Measurements from ENCODE around the gene ATL3. TPM values are rescaled to one million over a fixed set of nuclear protein-coding genes. Genes with fewer than 3 reads are reported as not detected.
A peak's percentile ranks its signal among the peaks of the same experiment; 100 is the strongest.
"Not testable (repeated sequence)": the region's sequence is repeated elsewhere in the genome, so short reads cannot be mapped to it uniquely, and the experiment has no call there.

ATL3 gene
- total RNA-seq, 1 experiment from 2014 or later: 51.0 TPM

DNA sequence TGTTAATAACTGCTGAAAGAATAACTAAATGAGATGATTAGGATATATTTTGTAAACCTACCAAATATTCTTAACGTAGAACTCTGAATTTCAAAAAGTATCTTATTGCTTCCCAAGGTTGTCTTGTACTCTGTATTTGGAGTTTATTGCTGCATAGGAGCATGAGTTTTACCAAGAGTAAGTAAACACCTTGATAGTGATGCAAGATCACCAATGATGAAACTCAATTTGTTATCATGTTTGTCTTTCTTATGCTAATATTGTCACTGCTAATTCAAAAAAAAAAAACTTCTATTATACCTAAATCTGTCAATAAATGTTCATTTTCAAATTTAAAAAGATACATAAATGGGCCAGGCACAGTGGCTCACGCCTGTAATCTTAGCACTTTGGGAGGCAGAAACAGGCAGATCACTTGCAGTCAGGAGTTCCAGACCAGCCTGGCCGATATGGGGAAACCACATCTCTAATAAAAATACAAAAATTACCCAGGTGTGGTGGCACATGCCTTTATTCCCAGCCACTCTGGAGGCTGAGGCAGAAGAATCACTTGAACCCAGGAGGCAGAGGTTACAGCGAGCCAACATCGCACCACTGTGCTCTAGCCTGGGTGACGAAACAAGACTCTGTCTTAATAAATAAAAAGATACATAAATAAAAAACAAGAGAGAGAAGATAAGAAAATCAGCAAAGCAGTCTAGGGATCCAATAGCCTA is 84.6 kb downstream of the ATL3 start:
- CTCF ChIA-PET: no interaction called here
- POLR2A ChIA-PET (ENCODE audit: unreplicated experiment): no interaction called here

DNA sequence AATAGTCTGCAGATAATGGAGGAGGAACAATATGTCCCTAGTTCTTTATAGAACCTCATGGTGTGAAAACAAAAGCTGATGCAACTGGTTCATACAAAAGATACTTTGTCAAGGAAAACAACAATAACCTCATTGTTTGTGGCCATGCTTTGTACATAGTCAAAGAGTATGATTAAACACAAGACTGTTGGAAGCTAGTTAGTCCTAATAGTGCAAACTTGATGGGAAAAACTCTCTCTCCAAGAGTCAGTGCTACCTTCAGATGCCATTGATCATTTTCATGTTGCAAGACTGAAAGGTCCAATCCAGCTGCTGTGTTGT is 87.9 kb downstream of the ATL3 start:
- Histone ChIP-seq H3K27me3 (ENCODE audit: low read length) (no peaks in the 10 kb centered on the region), H3F3A (ENCODE audit: low read length, unreplicated experiment) (no peaks in the 10 kb centered on the region), H3K4me1 (ENCODE audit: insufficient read depth, low read length) (no peaks in the 10 kb centered on the region), H2AFZ (ENCODE audit: low read length) (no peak overlapping the region), H3K9me3 (ENCODE audit: low read length) (0 out of 2 replicates have a peak, but pooled peaks cover 3% of the 10 kb centered on the region), H4K20me1 (ENCODE audit: low read length) (no peaks in the 10 kb centered on the region), H3K36me3 (ENCODE audit: low read depth, low read length) (peaks cover 30% of the 10 kb centered on the region), H3K4me2 (ENCODE audit: low read length) (no peak overlapping the region), H3K9ac (ENCODE audit: low read length) (no peak overlapping the region), H3K27ac (ENCODE audit: low read length) (no peak overlapping the region), H3K79me2 (ENCODE audit: low read length) (no peaks in the 10 kb centered on the region), H3K4me3 (ENCODE audit: low read length) (no peak overlapping the region), H3K9me2 (replicated peaks; ENCODE audit: low read length) (no peaks in the 10 kb centered on the region)
- no TSS peak for BruUV-seq (replicated peaks)
- ChIA-PET POLR2A (ENCODE audit: unreplicated experiment) (no interaction called here), CTCF (interaction anchor here (0.6 kb wide), 1 partner anchor 11 kb away, joined by 3 read pairs; no protein-coding TSS in a partner anchor)
- intact Hi-C loops (cut with micrococcal nuclease): no loop called here
- no peak for DNase-seq
- TF ChIP-seq EZH2phosphoT487 (IDR thresholded peaks at IDR 0.05; ENCODE audit: borderline replicate concordance, low read length) (no peak), EZH2 (IDR thresholded peaks at IDR 0.05; ENCODE audit: low read length, unreplicated experiment) (no peak)
- TF ChIP-seq, protein P1, sequence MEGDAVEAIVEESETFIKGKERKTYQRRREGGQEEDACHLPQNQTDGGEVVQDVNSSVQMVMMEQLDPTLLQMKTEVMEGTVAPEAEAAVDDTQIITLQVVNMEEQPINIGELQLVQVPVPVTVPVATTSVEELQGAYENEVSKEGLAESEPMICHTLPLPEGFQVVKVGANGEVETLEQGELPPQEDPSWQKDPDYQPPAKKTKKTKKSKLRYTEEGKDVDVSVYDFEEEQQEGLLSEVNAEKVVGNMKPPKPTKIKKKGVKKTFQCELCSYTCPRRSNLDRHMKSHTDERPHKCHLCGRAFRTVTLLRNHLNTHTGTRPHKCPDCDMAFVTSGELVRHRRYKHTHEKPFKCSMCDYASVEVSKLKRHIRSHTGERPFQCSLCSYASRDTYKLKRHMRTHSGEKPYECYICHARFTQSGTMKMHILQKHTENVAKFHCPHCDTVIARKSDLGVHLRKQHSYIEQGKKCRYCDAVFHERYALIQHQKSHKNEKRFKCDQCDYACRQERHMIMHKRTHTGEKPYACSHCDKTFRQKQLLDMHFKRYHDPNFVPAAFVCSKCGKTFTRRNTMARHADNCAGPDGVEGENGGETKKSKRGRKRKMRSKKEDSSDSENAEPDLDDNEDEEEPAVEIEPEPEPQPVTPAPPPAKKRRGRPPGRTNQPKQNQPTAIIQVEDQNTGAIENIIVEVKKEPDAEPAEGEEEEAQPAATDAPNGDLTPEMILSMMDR (conservative IDR thresholded peaks at IDR 0.05; ENCODE audit: low read depth, low read length): no peak
- ATAC-seq: 0 out of 2 replicates have a peak, but pooled peaks have one; percentile 27

More for the DNA sequence above, 84.6 kb downstream of the ATL3 start:
- no peak overlapping the region for H3K9ac ChIP-seq (ENCODE audit: low read length)
- no peaks in the 10 kb centered on the region for H3K4me1 ChIP-seq (ENCODE audit: insufficient read depth, low read length)
- H3K27me3 ChIP-seq (ENCODE audit: low read length): no peaks in the 10 kb centered on the region
- H3K79me2 ChIP-seq (ENCODE audit: low read length): no peaks in the 10 kb centered on the region
- DNase-seq: no peak
- H3K9me3 ChIP-seq (ENCODE audit: low read length): 0 out of 2 replicates have a peak, but pooled peaks cover 3% of the 10 kb centered on the region
- H3K27ac ChIP-seq (ENCODE audit: low read length): no peak overlapping the region
- no TSS peak for BruUV-seq (replicated peaks)
- intact Hi-C loops (cut with micrococcal nuclease): no loop called here
- no peak overlapping the region for H2AFZ ChIP-seq (ENCODE audit: low read length)
- H4K20me1 ChIP-seq (ENCODE audit: low read length): no peaks in the 10 kb centered on the region
- peaks cover 18% of the 10 kb centered on the region for H3K36me3 ChIP-seq (ENCODE audit: low read depth, low read length)
- H3K4me3 ChIP-seq (ENCODE audit: low read length): no peak overlapping the region
- TF ChIP-seq, protein P1 (conservative IDR thresholded peaks at IDR 0.05; ENCODE audit: low read depth, low read length): no peak
- TF ChIP-seq EZH2 (IDR thresholded peaks at IDR 0.05; ENCODE audit: low read length, unreplicated experiment) (no peak), EZH2phosphoT487 (IDR thresholded peaks at IDR 0.05; ENCODE audit: borderline replicate concordance, low read length) (no peak)
- H3K9me2 ChIP-seq (replicated peaks; ENCODE audit: low read length): no peaks in the 10 kb centered on the region
- no peak for ATAC-seq
- H3F3A ChIP-seq (ENCODE audit: low read length, unreplicated experiment): no peaks in the 10 kb centered on the region
- H3K4me2 ChIP-seq (ENCODE audit: low read length): no peak overlapping the region

DNA sequence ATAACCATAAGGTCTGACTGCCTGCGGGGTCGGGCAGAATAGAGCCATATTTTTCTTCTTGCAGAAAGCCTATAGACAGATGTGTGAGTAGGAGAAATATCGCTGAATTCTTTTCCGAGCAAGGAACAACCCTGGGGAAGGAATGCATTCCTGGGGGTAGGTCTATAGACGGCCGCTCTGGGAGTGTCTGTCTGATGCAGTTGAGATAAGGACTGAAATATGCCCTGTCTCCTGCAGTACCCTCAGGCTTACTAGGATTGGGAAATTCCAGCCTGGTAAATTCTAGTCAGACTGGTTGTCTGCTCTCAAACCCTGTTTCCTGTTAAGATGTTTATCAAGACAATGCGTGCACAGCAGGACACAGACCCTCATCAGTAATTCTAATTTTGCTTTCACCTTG is 90.0 kb downstream of the ATL3 start:
- H2AFZ ChIP-seq (ENCODE audit: low read length); DNase-seq; H3K4me3 ChIP-seq (ENCODE audit: low read length); H4K20me1 ChIP-seq (ENCODE audit: low read length); intact Hi-C loops (cut with micrococcal nuclease); H3K9me2 ChIP-seq (replicated peaks; ENCODE audit: low read length); POLR2A ChIA-PET (ENCODE audit: unreplicated experiment); H3F3A ChIP-seq (ENCODE audit: low read length, unreplicated experiment); H3K9me3 ChIP-seq (ENCODE audit: low read length); H3K79me2 ChIP-seq (ENCODE audit: low read length); ATAC-seq; H3K9ac ChIP-seq (ENCODE audit: low read length); H3K27ac ChIP-seq (ENCODE audit: low read length); H3K4me1 ChIP-seq (ENCODE audit: insufficient read depth, low read length); H3K27me3 ChIP-seq (ENCODE audit: low read length); CTCF ChIA-PET; H3K4me2 ChIP-seq (ENCODE audit: low read length); BruUV-seq (replicated peaks): not testable (repeated sequence)
- H3K36me3 ChIP-seq (ENCODE audit: low read depth, low read length): peaks cover 30% of the 10 kb centered on the region

DNA sequence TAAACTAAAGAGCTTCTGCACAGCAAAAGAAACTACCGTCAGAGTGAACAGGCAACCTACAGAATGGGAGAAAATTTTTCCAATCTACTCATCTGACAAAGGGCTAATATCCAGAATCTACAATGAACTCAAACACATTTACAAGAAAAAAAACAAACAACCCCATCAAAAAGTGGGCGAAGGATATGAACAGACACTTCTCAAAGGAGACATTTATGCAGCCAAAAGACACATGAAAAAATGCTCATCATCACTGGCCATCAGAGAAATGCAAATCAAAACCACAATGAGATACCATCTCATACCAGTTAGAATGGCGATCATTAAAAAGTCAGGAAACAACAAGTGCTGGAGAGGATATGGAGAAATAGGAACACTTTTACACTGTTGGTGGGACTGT is 92.3 kb downstream of the ATL3 start:
- ATAC-seq; H3K27me3 ChIP-seq (ENCODE audit: low read length); H3K4me1 ChIP-seq (ENCODE audit: insufficient read depth, low read length); H4K20me1 ChIP-seq (ENCODE audit: low read length); H3K27ac ChIP-seq (ENCODE audit: low read length); BruUV-seq (replicated peaks); POLR2A ChIA-PET (ENCODE audit: unreplicated experiment); intact Hi-C loops (cut with micrococcal nuclease); H3K9ac ChIP-seq (ENCODE audit: low read length); H3K9me3 ChIP-seq (ENCODE audit: low read length); H3K4me3 ChIP-seq (ENCODE audit: low read length); H3K79me2 ChIP-seq (ENCODE audit: low read length); H3F3A ChIP-seq (ENCODE audit: low read length, unreplicated experiment); H2AFZ ChIP-seq (ENCODE audit: low read length); DNase-seq; CTCF ChIA-PET; H3K4me2 ChIP-seq (ENCODE audit: low read length); H3K9me2 ChIP-seq (replicated peaks; ENCODE audit: low read length): not testable (repeated sequence)
- peaks cover 31% of the 10 kb centered on the region for H3K36me3 ChIP-seq (ENCODE audit: low read depth, low read length)
